Measurements from ENCODE around the gene C16orf96. TPM values are rescaled to one million over a fixed set of nuclear protein-coding genes. Genes with fewer than 3 reads are reported as not detected.

The C16orf96 gene
- total and polyA plus RNA-seq, 2 experiments from 2014 or later: 0.37 to 2.2 TPM

GRCh38 chr16:4580250-4580649 lies 24.1 kb downstream of the C16orf96 start:
- no peak overlapping the region for H3K4me2 ChIP-seq
- no peaks in the 10 kb centered on the region; the same call in 2 of the 3 replicates for H3K36me3 Mint-ChIP-seq (ENCODE audit: low read depth)
- ATAC-seq: no peak

More at GRCh38 chr16:4580250-4580649, 24.1 kb downstream of the C16orf96 start:
- H3K27ac Mint-ChIP-seq: no peak overlapping the region
- H3K27me3 Mint-ChIP-seq (ENCODE audit: insufficient read depth, low read depth, poor library complexity): peaks cover 6% of the 10 kb centered on the region
- Histone ChIP-seq H3F3A (replicated peaks; ENCODE audit: low read depth) (no peaks in the 10 kb centered on the region), H3K9me2 (ENCODE audit: insufficient read depth) (no peaks in the 10 kb centered on the region), H3K27ac (ENCODE audit: low read depth) (no peak overlapping the region), H4K20me1 (replicated peaks; ENCODE audit: insufficient read depth) (no peaks in the 10 kb centered on the region), H3K36me3 (ENCODE audit: insufficient read depth) (no peaks in the 10 kb centered on the region), H3K4me3 (no peak overlapping the region), H3K27me3 (ENCODE audit: insufficient read depth) (no peaks in the 10 kb centered on the region), H3K4me1 (ENCODE audit: insufficient read depth) (no peaks in the 10 kb centered on the region), H3K79me2 (replicated peaks; ENCODE audit: insufficient read depth) (no peaks in the 10 kb centered on the region), H2AFZ (no peak overlapping the region)
- no peaks in the 10 kb centered on the region for H3K9me3 Mint-ChIP-seq
- TF ChIP-seq ZNF114 (CRISPR knock-in tag; IDR thresholded peaks at IDR 0.05) (no peak), CTCF (conservative IDR thresholded peaks at IDR 0.05; ENCODE audit: low read depth in 2 of 2) (no peak), STAT1 (IDR thresholded peaks at IDR 0.05; ENCODE audit: unreplicated experiment) (no peak), CREB1 (CRISPR knock-in tag; IDR thresholded peaks at IDR 0.05; ENCODE audit: low read depth) (no peak), EZH2 (IDR thresholded peaks at IDR 0.05; ENCODE audit: low read depth, unreplicated experiment) (no peak), EZH2phosphoT487 (IDR thresholded peaks at IDR 0.05; ENCODE audit: unreplicated experiment) (no peak), NANOG (IDR thresholded peaks at IDR 0.05; ENCODE audit: borderline replicate concordance) (no peak), REST (IDR thresholded peaks at IDR 0.05; ENCODE audit: unreplicated experiment) (no peak)
- DNase-seq (ENCODE audit: low spot score): no peak
- no peak overlapping the region for H3K4me3 Mint-ChIP-seq
- H3K4me1 Mint-ChIP-seq: no peaks in the 10 kb centered on the region; the same call in 2 of the 3 replicates

Measured in GM23338 (cell line).